ENCODE results near the gene CCDC137. TPM values are rescaled to one million over a fixed set of nuclear protein-coding genes. Genes with fewer than 3 reads are reported as not detected.
A peak's percentile ranks its signal among the peaks of the same experiment; 100 is the strongest.
"Not testable (repeated sequence)": the region's sequence is repeated elsewhere in the genome, so short reads cannot be mapped to it uniquely, and the experiment has no call there.

CCDC137 gene, protein sequence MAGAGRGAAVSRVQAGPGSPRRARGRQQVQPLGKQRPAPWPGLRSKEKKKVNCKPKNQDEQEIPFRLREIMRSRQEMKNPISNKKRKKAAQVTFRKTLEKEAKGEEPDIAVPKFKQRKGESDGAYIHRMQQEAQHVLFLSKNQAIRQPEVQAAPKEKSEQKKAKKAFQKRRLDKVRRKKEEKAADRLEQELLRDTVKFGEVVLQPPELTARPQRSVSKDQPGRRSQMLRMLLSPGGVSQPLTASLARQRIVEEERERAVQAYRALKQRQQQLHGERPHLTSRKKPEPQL
- total RNA-seq, result 6.2 and 6.9 TPM in 2 replicates
- 9.8 and 13.3 TPM in 2 replicates for polyA plus RNA-seq
- polyA plus RNA-seq (2012), result 16.9 and 28.1 TPM in 2 replicates
- 2.6 and 9.2 TPM in 2 replicates for polyA minus RNA-seq (ENCODE audit: low replicate concordance)

DNA sequence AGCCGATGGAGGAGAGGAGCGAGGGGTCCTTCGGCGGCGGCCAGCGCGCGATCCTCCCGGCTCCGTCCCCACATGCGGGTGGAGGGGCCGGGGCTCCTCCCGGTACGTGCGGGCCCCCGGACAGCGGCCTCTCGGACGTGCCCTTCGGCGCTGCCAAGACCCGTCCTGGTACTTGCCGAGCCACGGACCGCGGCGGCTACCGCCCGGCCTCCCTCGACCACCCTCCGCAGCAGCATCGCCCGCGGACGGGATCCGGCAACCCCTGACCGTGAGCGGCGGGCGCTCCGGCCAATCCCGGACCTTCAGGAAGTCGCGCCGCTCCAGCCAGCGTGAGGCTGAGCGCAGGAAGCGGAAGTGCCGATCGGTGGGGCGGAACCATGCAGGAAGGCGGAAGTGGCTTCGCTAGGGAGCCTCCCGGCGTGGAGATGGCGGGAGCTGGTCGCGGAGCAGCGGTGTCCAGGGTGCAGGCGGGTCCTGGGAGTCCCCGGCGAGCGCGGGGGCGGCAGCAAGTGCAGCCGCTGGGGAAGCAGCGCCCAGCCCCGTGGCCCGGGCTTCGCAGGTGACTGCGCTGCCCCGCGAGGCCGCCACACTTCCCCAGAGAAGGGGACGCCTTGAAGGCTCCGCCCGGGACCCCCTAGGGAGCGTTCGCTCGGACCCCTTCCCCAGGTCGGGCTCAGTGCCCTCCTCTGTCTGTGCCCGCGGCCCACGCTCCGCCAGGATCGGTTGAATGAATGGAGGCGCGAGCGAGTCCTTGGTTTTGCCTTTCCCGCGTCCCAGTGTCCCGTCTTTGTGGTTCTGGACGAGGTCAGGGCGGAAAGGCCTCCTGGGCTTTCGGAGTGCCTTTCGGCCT, at the start of gene CCDC137, which contains the start of gene OXLD1:
TSS of gene CCDC137 (plus strand) at position 396 of the 850 bp plus-strand sequence. CDS start at position 426, 30 bp downstream.
TSS of gene OXLD1 (minus strand) at position 264 of the 850 bp plus-strand sequence. CDS start at position 236, 28 bp downstream.
- peaks cover 27% of the 10 kb centered on the region for H3K79me2 ChIP-seq (ENCODE audit: control insufficient read depth, insufficient read depth, low read length)
- peak; percentile 96 to 97 for DNase-seq (ENCODE audit: low read depth in 2 of 2)
- H3K4me3 ChIP-seq (replicated peaks in 1 of 4; ENCODE audit: control extremely low read depth in 1 of 4, insufficient read depth in 1 of 4, low read depth in 3 of 4, low read length in 4 of 4), result peak within 1 kb of the TSS; percentile 66 to 98 (median 92)
- H3K4me2 ChIP-seq (ENCODE audit: extremely low read depth, insufficient read depth, low read length), result peak within 1 kb of the TSS; percentile 100
- TF ChIP-seq EZH2 (IDR thresholded peaks at IDR 0.05; ENCODE audit: low read length, missing control alignments), result no peak
- TF ChIP-seq, protein P1, sequence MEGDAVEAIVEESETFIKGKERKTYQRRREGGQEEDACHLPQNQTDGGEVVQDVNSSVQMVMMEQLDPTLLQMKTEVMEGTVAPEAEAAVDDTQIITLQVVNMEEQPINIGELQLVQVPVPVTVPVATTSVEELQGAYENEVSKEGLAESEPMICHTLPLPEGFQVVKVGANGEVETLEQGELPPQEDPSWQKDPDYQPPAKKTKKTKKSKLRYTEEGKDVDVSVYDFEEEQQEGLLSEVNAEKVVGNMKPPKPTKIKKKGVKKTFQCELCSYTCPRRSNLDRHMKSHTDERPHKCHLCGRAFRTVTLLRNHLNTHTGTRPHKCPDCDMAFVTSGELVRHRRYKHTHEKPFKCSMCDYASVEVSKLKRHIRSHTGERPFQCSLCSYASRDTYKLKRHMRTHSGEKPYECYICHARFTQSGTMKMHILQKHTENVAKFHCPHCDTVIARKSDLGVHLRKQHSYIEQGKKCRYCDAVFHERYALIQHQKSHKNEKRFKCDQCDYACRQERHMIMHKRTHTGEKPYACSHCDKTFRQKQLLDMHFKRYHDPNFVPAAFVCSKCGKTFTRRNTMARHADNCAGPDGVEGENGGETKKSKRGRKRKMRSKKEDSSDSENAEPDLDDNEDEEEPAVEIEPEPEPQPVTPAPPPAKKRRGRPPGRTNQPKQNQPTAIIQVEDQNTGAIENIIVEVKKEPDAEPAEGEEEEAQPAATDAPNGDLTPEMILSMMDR (conservative IDR thresholded peaks at IDR 0.05 in 1 of 2, IDR thresholded peaks at IDR 0.05 in 1 of 2; ENCODE audit: low read depth in 1 of 2, low read length in 2 of 2), result no peak
- H3K9me3 ChIP-seq (ENCODE audit: control insufficient read depth, insufficient read depth, low read depth, low read length), result no peaks in the 10 kb centered on the region
- H3K9ac ChIP-seq (ENCODE audit: insufficient read depth, low read length), result peak within 1 kb of the TSS; percentile 91
- H3K27me3 ChIP-seq (ENCODE audit: control insufficient read depth, insufficient read depth, low read length), result no peaks in the 10 kb centered on the region
- H2AFZ ChIP-seq (ENCODE audit: low read length), result peak within 1 kb of the TSS; percentile 76
- peak within 1 kb of the TSS; percentile 90 for H3K27ac ChIP-seq (ENCODE audit: insufficient read depth, low read length)
- H3K36me3 ChIP-seq (ENCODE audit: control insufficient read depth, insufficient read depth, low read length), result peaks cover 22% of the 10 kb centered on the region
- H4K20me1 ChIP-seq (ENCODE audit: control insufficient read depth, extremely low read depth, insufficient read depth, low read length), result no peaks in the 10 kb centered on the region
- peaks cover 9% of the 10 kb centered on the region for H3K4me1 ChIP-seq (ENCODE audit: control insufficient read depth, extremely low read depth, insufficient read depth, low read length)

DNA sequence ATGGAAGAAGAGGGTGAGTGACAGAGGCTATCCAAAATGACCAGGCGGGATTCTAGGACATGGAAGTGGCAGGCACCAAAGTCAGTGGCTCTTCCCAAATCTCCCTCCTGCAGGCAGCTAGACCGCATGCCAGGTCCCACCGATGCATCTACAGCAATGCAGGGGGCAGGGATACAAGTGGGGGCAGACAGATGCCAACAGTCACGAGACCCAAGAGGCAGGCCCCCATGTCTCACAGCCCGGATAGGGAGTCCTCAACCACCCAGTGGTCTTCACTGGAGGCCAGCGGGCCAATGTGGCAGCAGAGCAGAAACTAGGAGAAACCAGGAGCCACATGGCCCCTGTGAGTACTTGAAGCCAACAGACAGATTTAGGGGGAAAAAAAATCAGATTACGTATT, 49.7 kb upstream of the CCDC137 start:
- peaks cover 5% of the 10 kb centered on the region for H3K4me1 ChIP-seq (ENCODE audit: control insufficient read depth, extremely low read depth, insufficient read depth, low read length)
- H3K36me3 ChIP-seq (ENCODE audit: control insufficient read depth, insufficient read depth, low read length), result peaks cover 12% of the 10 kb centered on the region
- TF ChIP-seq, protein P1 (conservative IDR thresholded peaks at IDR 0.05 in 1 of 2, IDR thresholded peaks at IDR 0.05 in 1 of 2; ENCODE audit: low read depth in 1 of 2, low read length in 2 of 2), result no peak
- TF ChIP-seq EZH2 (IDR thresholded peaks at IDR 0.05; ENCODE audit: low read length, missing control alignments), result no peak
- no peaks in the 10 kb centered on the region for H4K20me1 ChIP-seq (ENCODE audit: control insufficient read depth, extremely low read depth, insufficient read depth, low read length)
- DNase-seq (ENCODE audit: low read depth in 2 of 2), result no peak
- H3K79me2 ChIP-seq (ENCODE audit: control insufficient read depth, insufficient read depth, low read length), result peaks cover 49% of the 10 kb centered on the region
- H3K27ac ChIP-seq (ENCODE audit: insufficient read depth, low read length), result no peak overlapping the region
- no peaks in the 10 kb centered on the region for H3K9me3 ChIP-seq (ENCODE audit: control insufficient read depth, insufficient read depth, low read depth, low read length)
- no peak overlapping the region for H2AFZ ChIP-seq (ENCODE audit: low read length)
- H3K9ac ChIP-seq (ENCODE audit: insufficient read depth, low read length), result no peak overlapping the region
- no peaks in the 10 kb centered on the region for H3K27me3 ChIP-seq (ENCODE audit: control insufficient read depth, insufficient read depth, low read length)
- H3K4me2 ChIP-seq (ENCODE audit: extremely low read depth, insufficient read depth, low read length), result no peak overlapping the region
- H3K4me3 ChIP-seq (replicated peaks in 1 of 4; ENCODE audit: control extremely low read depth in 1 of 4, insufficient read depth in 1 of 4, low read depth in 3 of 4, low read length in 4 of 4), result no peak overlapping the region

DNA sequence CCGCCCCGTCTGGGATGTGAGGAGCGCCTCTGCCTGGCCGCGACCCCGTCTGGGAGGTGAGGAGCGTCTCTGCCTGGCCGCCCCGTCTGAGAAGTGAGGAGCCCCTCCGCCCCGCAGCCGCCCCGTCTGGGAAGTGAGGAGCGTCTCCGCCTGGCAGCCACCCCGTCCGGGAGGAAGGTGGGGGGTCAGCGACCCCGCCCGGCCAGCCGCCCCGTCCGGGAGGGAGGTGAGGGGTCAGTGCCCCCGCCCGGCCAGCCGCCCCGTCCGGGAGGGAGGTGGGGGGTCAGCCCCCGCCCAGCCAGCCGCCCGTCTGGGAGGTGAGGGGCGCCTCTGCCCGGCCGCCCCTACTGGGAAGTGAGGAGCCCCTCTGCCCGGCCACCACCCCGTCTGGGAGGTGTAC, 48.2 kb upstream of the CCDC137 start:
- not testable (repeated sequence) for H2AFZ ChIP-seq (ENCODE audit: low read length); H3K27me3 ChIP-seq (ENCODE audit: control insufficient read depth, insufficient read depth, low read length); H4K20me1 ChIP-seq (ENCODE audit: control insufficient read depth, extremely low read depth, insufficient read depth, low read length); H3K4me2 ChIP-seq (ENCODE audit: extremely low read depth, insufficient read depth, low read length); H3K27ac ChIP-seq (ENCODE audit: insufficient read depth, low read length); H3K9me3 ChIP-seq (ENCODE audit: control insufficient read depth, insufficient read depth, low read depth, low read length); H3K4me1 ChIP-seq (ENCODE audit: control insufficient read depth, extremely low read depth, insufficient read depth, low read length); DNase-seq (ENCODE audit: low read depth in 2 of 2); H3K9ac ChIP-seq (ENCODE audit: insufficient read depth, low read length); H3K4me3 ChIP-seq (replicated peaks in 1 of 4; ENCODE audit: control extremely low read depth in 1 of 4, insufficient read depth in 1 of 4, low read depth in 3 of 4, low read length in 4 of 4)
- peaks cover 46% of the 10 kb centered on the region for H3K79me2 ChIP-seq (ENCODE audit: control insufficient read depth, insufficient read depth, low read length)
- peaks cover 13% of the 10 kb centered on the region for H3K36me3 ChIP-seq (ENCODE audit: control insufficient read depth, insufficient read depth, low read length)
